Dedifferentiated amniotic fluid mesenchymal stem cell (primary cell): ENCODE data around the gene KMT2B.

Experiments
- DNase-seq: peaks from one replicate; pipeline ENCODE4 v3.0.0-alpha.2; 2016; ENCODE audit errors: extremely low spot score

Gene KMT2B

GRCh38 chr19:35725216-35725861, 7.5 kb downstream of the KMT2B start:
- DNase-seq, result no peak

- DNase-seq, result no peak
These were observed 9.5 kb downstream of the KMT2B start for GRCh38 chr19:35727053-35727955.

- DNase-seq, result no peak
These were observed 10.3 kb downstream of the KMT2B start for GRCh38 chr19:35727956-35728706.

- no peak for DNase-seq
These were observed 11.2 kb downstream of the KMT2B start for GRCh38 chr19:35729021-35729420.

- DNase-seq, result no peak
These were observed 12.0 kb downstream of the KMT2B start for GRCh38 chr19:35729763-35730162.

- DNase-seq, result no peak
These were observed 12.5 kb downstream of the KMT2B start for GRCh38 chr19:35730326-35730725.

GRCh38 chr19:35731353-35731752, 13.6 kb downstream of the KMT2B start:
- no peak for DNase-seq

GRCh38 chr19:35731779-35732405, 14.1 kb downstream of the KMT2B start:
- no peak for DNase-seq

GRCh38 chr19:35732540-35733179, 14.9 kb downstream of the KMT2B start:
- DNase-seq, result no peak

- no peak for DNase-seq
These were observed 15.7 kb downstream of the KMT2B start for GRCh38 chr19:35733180-35734125.

- DNase-seq, result no peak
These were observed 16.5 kb downstream of the KMT2B start for GRCh38 chr19:35734273-35734672.

- no peak for DNase-seq
These were observed 17.1 kb downstream of the KMT2B start for GRCh38 chr19:35734889-35735288.

GRCh38 chr19:35736913-35737886, 19.4 kb downstream of the KMT2B start:
- no peak for DNase-seq

- no peak for DNase-seq
These were observed 20.5 kb downstream of the KMT2B start for GRCh38 chr19:35738021-35738886.

- DNase-seq, result no peak
These were observed 21.1 kb downstream of the KMT2B start for GRCh38 chr19:35738887-35739229.

- DNase-seq, result no peak
These were observed 21.7 kb downstream of the KMT2B start for GRCh38 chr19:35739275-35740107.

- no peak for DNase-seq
These were observed 22.3 kb downstream of the KMT2B start for GRCh38 chr19:35740108-35740422.
